PC-3 (cell line): ENCODE measurements around the gene DTNB. TPM values are rescaled to one million over a fixed set of nuclear protein-coding genes. Genes with fewer than 3 reads are reported as not detected.

Experiments used
- ATAC-seq: fragments of 200-7000 bp; cut with Tn5 transposase; 2 replicates; pipeline ENCODE4 v1.9.1; 2020; ENCODE audit warnings: mild to moderate bottlenecking, moderate library complexity
- BruUV-seq: library from RNA; stranded (reverse); fragments of 400-500 nt; replicated peaks from 2 replicates; lab custom pipeline; 2021; lab: Mats Ljungman, UMichigan
- CTCF ChIA-PET: fragments of 300-600 bp; sonication (Branson Sonifier 250); formaldehyde crosslinking; loops from one replicate; lab custom pipeline; 2022; ENCODE audit warnings: antibody characterized with exemption; lab: Charles Lee
- POLR2A ChIA-PET: fragments of 300-600 bp; sonication (Branson Sonifier 250); formaldehyde crosslinking; loops from one replicate; lab custom pipeline; 2022; ENCODE audit warnings: antibody characterized with exemption; ENCODE audit not compliant: unreplicated experiment; lab: Charles Lee
- DNase-seq: peaks from one replicate; pipeline ENCODE4 v3.0.0-alpha.2; 2015
- H2AFZ ChIP-seq: fragments of 300-600 bp; sonication (generic); 2 replicates; pipeline ENCODE4 v1.6.0; 2016; ENCODE audit warnings: antibody characterized with exemption, low read length
- H3F3A ChIP-seq: fragments of 300-600 bp; sonication (generic); one replicate; pipeline ENCODE4 v1.6.0; 2017; ENCODE audit warnings: antibody characterized with exemption, low read length, control low read depth, mild to moderate bottlenecking; ENCODE audit not compliant: unreplicated experiment
- H3K27ac ChIP-seq: fragments of 300-600 bp; sonication (generic); 2 replicates; pipeline ENCODE4 v1.5.1; 2016; ENCODE audit warnings: mild to moderate bottlenecking, low read length
- H3K27me3 ChIP-seq: fragments of 300-600 bp; sonication (generic); 2 replicates; pipeline ENCODE4 v1.6.1; 2016; ENCODE audit warnings: low read length, mixed read lengths
- H3K36me3 ChIP-seq: fragments of 300-600 bp; sonication (generic); 2 replicates; pipeline ENCODE4 v1.6.1; 2016; ENCODE audit warnings: low read depth, mixed run types, low read length, mixed read lengths
- H3K4me1 ChIP-seq: fragments of 300-600 bp; sonication (generic); 2 replicates; pipeline ENCODE4 v1.5.1; 2016; ENCODE audit warnings: low read length; ENCODE audit not compliant: insufficient read depth
- H3K4me2 ChIP-seq: fragments of 300-600 bp; sonication (generic); 2 replicates; pipeline ENCODE4 v1.6.0; 2016; ENCODE audit warnings: low read length
- H3K4me3 ChIP-seq: fragments of 300-600 bp; sonication (generic); 2 replicates; pipeline ENCODE4 v1.5.1; 2016; ENCODE audit warnings: mild to moderate bottlenecking, low read length, mixed read lengths
- H3K79me2 ChIP-seq: fragments of 300-600 bp; sonication (generic); 2 replicates; pipeline ENCODE4 v1.6.1; 2017; ENCODE audit warnings: low read length, mixed read lengths
- H3K9ac ChIP-seq: fragments of 300-600 bp; sonication (generic); 2 replicates; pipeline ENCODE4 v1.6.0; 2016; ENCODE audit warnings: mild to moderate bottlenecking, low read length
- H3K9me2 ChIP-seq: fragments of 300-600 bp; sonication (generic); replicated peaks from 2 replicates; pipeline ENCODE4 v1.6.1; 2016; ENCODE audit warnings: mixed run types, low read length, mixed read lengths
- H3K9me3 ChIP-seq: fragments of 300-600 bp; sonication (generic); 2 replicates; pipeline ENCODE4 v1.6.1; 2016; ENCODE audit warnings: low read length, mixed read lengths
- H4K20me1 ChIP-seq: fragments of 300-600 bp; sonication (generic); 2 replicates; pipeline ENCODE4 v1.6.1; 2016; ENCODE audit warnings: low read length, mixed read lengths
- CTCF ChIP-seq: fragments of 300-600 bp; sonication (generic); conservative IDR thresholded peaks from 2 replicates; pipeline ENCODE4 v1.5.1; 2017; ENCODE audit warnings: antibody characterized with exemption, low read depth, mild to moderate bottlenecking, low read length
- EZH2 ChIP-seq: fragments of 300-600 bp; sonication (generic); IDR thresholded peaks from one replicate; pipeline ENCODE4 v1.6.1; 2017; ENCODE audit warnings: antibody characterized with exemption, mild to moderate bottlenecking, low read length; ENCODE audit not compliant: unreplicated experiment
- EZH2phosphoT487 ChIP-seq: fragments of 300-600 bp; sonication (generic); IDR thresholded peaks from 2 replicates; pipeline ENCODE4 v1.6.1; 2018; ENCODE audit warnings: mild to moderate bottlenecking, antibody characterized with exemption, low read length, borderline replicate concordance
- intact Hi-C: fragments of 100-400 bp; cut with micrococcal nuclease; formaldehyde crosslinking; loops from 2 replicates; pipeline ENCODE4 v1.9.0; 2023
- total RNA-seq: library from RNA; depleted of rRNA; stranded (reverse); fragments of >200 nt; gene quantifications from 2 replicates; pipeline ENCODE4 v1.2.3, GENCODE V29; 2014

DTNB gene
- total RNA-seq, 1 experiment from 2014 or later: 23.1 TPM

GRCh38 chr2:25566094-25566493 lies 107.3 kb downstream of the DTNB start:
- H3K9me2 ChIP-seq: no peaks in the 10 kb centered on the region
- no peaks in the 10 kb centered on the region for H3K27me3 ChIP-seq
- no peaks in the 10 kb centered on the region for H3K9me3 ChIP-seq
- no peak for TF ChIP-seq EZH2phosphoT487
- no peak for TF ChIP-seq CTCF
- no peak for TF ChIP-seq EZH2
- ChIA-PET CTCF (interaction anchor here (0.5 to 0.7 kb wide), 2 partner anchors 100 to 220 kb away, joined by 3 to 4 read pairs; no protein-coding TSS in a partner anchor), POLR2A (no interaction called here)
- BruUV-seq: no TSS peak
- DNase-seq (no peak), ATAC-seq (no peak)
- no peak overlapping the region for H2AFZ ChIP-seq
- H3K27ac ChIP-seq: no peak overlapping the region
- intact Hi-C loops: loop anchor here (5.0 kb wide), 2 partner anchors 44 to 204 kb away; no protein-coding TSS in a partner anchor
- no peaks in the 10 kb centered on the region for H4K20me1 ChIP-seq
- no peaks in the 10 kb centered on the region for H3K36me3 ChIP-seq
- no peaks in the 10 kb centered on the region for H3K4me1 ChIP-seq
- no peak overlapping the region for H3K4me3 ChIP-seq
- H3K79me2 ChIP-seq: no peaks in the 10 kb centered on the region
- no peak overlapping the region for H3K4me2 ChIP-seq
- H3F3A ChIP-seq: no peaks in the 10 kb centered on the region
- no peak overlapping the region for H3K9ac ChIP-seq

- ChIA-PET POLR2A (no interaction called here), CTCF (no interaction called here)
- no TSS peak for BruUV-seq
Measured at GRCh38 chr2:25561136-25561850, 112.1 kb downstream of the DTNB start.

More at GRCh38 chr2:25561136-25561850, 112.1 kb downstream of the DTNB start:
- no peak overlapping the region for H2AFZ ChIP-seq
- no peaks in the 10 kb centered on the region for H3K9me2 ChIP-seq
- H4K20me1 ChIP-seq: no peaks in the 10 kb centered on the region
- TF ChIP-seq CTCF (no peak), EZH2 (no peak), EZH2phosphoT487 (no peak)
- H3K27ac ChIP-seq: no peak overlapping the region
- no peak for ATAC-seq
- no peaks in the 10 kb centered on the region for H3K79me2 ChIP-seq
- no peaks in the 10 kb centered on the region for H3F3A ChIP-seq
- H3K9me3 ChIP-seq: no peaks in the 10 kb centered on the region
- H3K4me3 ChIP-seq: no peak overlapping the region
- intact Hi-C loops: no loop called here
- no peaks in the 10 kb centered on the region for H3K27me3 ChIP-seq
- H3K4me2 ChIP-seq: no peak overlapping the region
- no peak for DNase-seq
- peaks cover 12% of the 10 kb centered on the region for H3K4me1 ChIP-seq
- no peaks in the 10 kb centered on the region for H3K36me3 ChIP-seq
- H3K9ac ChIP-seq: no peak overlapping the region
